Stomach smooth muscle (tissue), 2 donors: ENCODE measurements around the gene EVA1C.
A peak's percentile ranks its signal among the peaks of the same experiment; 100 is the strongest.
"Not testable (repeated sequence)": the region's sequence is repeated elsewhere in the genome, so short reads cannot be mapped to it uniquely, and the experiment has no call there.

Source experiments
- H3K27ac ChIP-seq: one replicate; pipeline ENCODE4 v1.7.0; 2013; ENCODE audit warnings: mild to moderate bottlenecking, low read length, inconsistent platforms
- H3K27me3 ChIP-seq, 2 donors: one replicate each; pipeline ENCODE4 v1.7.0; 2013; ENCODE audit warnings: low read length in 2 of 2; ENCODE audit not compliant: insufficient read depth in 2 of 2, control insufficient read depth in 1 of 2
- H3K36me3 ChIP-seq, 2 donors: one replicate each; pipeline ENCODE4 v1.7.0; 2013; ENCODE audit warnings: low read length in 2 of 2; ENCODE audit not compliant: control insufficient read depth in 2 of 2, insufficient read depth in 2 of 2
- H3K4me1 ChIP-seq: one replicate; pipeline ENCODE4 v1.7.0; 2013; ENCODE audit warnings: low read length; ENCODE audit not compliant: control insufficient read depth, insufficient read depth
- H3K4me3 ChIP-seq, 2 donors: one replicate each; pipeline ENCODE4 v1.7.0; 2013; ENCODE audit warnings: low read length in 2 of 2
- H3K9ac ChIP-seq, 2 donors: one replicate each; pipeline ENCODE4 v1.7.0; 2013; ENCODE audit warnings: low read length in 2 of 2, mild to moderate bottlenecking in 1 of 2
- H3K9me3 ChIP-seq, 2 donors: one replicate each; pipeline ENCODE4 v1.7.0; 2013; ENCODE audit warnings: low read length in 2 of 2; ENCODE audit not compliant: control insufficient read depth in 2 of 2
- donor health status: healthy.
- donor health status: Pancreatic carcinoma.

EVA1C gene

GRCh38 chr21:32499249-32500055, 86.9 kb downstream of the EVA1C start:
- H3K4me1 ChIP-seq: peaks cover 13% of the 10 kb centered on the region
- H3K27ac ChIP-seq: peak overlapping the region; percentile 55
- H3K9me3 ChIP-seq: no peaks in the 10 kb centered on the region
- H3K27me3 ChIP-seq: no peaks in the 10 kb centered on the region
- peaks cover 14 to 17% of the 10 kb centered on the region in 2 donors for H3K36me3 ChIP-seq
- H3K4me3 ChIP-seq: no peak overlapping the region
- H3K9ac ChIP-seq: no peak overlapping the region

GRCh38 chr21:32503641-32504040, 91.1 kb downstream of the EVA1C start:
- H3K27me3 ChIP-seq, H3K27ac ChIP-seq, H3K4me1 ChIP-seq, H3K4me3 ChIP-seq, H3K9me3 ChIP-seq, H3K9ac ChIP-seq: not testable (repeated sequence)
- peaks cover 10 to 19% of the 10 kb centered on the region in 2 donors for H3K36me3 ChIP-seq

- not testable (repeated sequence) for H3K27me3 ChIP-seq, H3K9ac ChIP-seq, H3K4me3 ChIP-seq, H3K27ac ChIP-seq, H3K4me1 ChIP-seq, H3K9me3 ChIP-seq
- peaks cover 11 to 22% of the 10 kb centered on the region in 2 donors for H3K36me3 ChIP-seq
These were observed 93.3 kb downstream of the EVA1C start for GRCh38 chr21:32505767-32506166.

GRCh38 chr21:32506411-32506965, 94.0 kb downstream of the EVA1C start:
- H3K36me3 ChIP-seq: peaks cover 11 to 23% of the 10 kb centered on the region in 2 donors
- H3K4me3 ChIP-seq, H3K9me3 ChIP-seq, H3K9ac ChIP-seq, H3K27ac ChIP-seq, H3K4me1 ChIP-seq, H3K27me3 ChIP-seq: not testable (repeated sequence)

- Histone ChIP-seq H3K9me3 (no peaks in the 10 kb centered on the region), H3K27ac (no peak overlapping the region), H3K9ac (no peak overlapping the region), H3K4me3 (no peak overlapping the region), H3K4me1 (no peaks in the 10 kb centered on the region), H3K36me3 (peaks cover 11 to 26% of the 10 kb centered on the region in 2 donors), H3K27me3 (no peaks in the 10 kb centered on the region)
These were observed 94.9 kb downstream of the EVA1C start for GRCh38 chr21:32507342-32507919.

- not testable (repeated sequence) for H3K4me3 ChIP-seq, H3K9me3 ChIP-seq, H3K27ac ChIP-seq, H3K27me3 ChIP-seq, H3K9ac ChIP-seq, H3K4me1 ChIP-seq
- H3K36me3 ChIP-seq: peaks cover 8 to 26% of the 10 kb centered on the region in 2 donors
These were observed 95.5 kb downstream of the EVA1C start for GRCh38 chr21:32508036-32508435.

- Histone ChIP-seq H3K27ac (no peak overlapping the region), H3K36me3 (peaks cover 8 to 26% of the 10 kb centered on the region in 2 donors), H3K4me3 (no peak overlapping the region)
These were observed 96.1 kb downstream of the EVA1C start for GRCh38 chr21:32508558-32508957.

GRCh38 chr21:32508975-32509374, 96.5 kb downstream of the EVA1C start:
- peaks cover 8 to 26% of the 10 kb centered on the region in 2 donors for H3K36me3 ChIP-seq
- H3K9ac ChIP-seq, H3K9me3 ChIP-seq, H3K27me3 ChIP-seq, H3K27ac ChIP-seq, H3K4me3 ChIP-seq, H3K4me1 ChIP-seq: not testable (repeated sequence)

More at GRCh38 chr21:32508558-32508957, 96.1 kb downstream of the EVA1C start:
- no peaks in the 10 kb centered on the region for H3K4me1 ChIP-seq
- H3K9me3 ChIP-seq: no peaks in the 10 kb centered on the region
- no peak overlapping the region for H3K9ac ChIP-seq
- no peaks in the 10 kb centered on the region for H3K27me3 ChIP-seq

- Histone ChIP-seq H3K9ac (no peak overlapping the region), H3K27ac (no peak overlapping the region), H3K27me3 (no peaks in the 10 kb centered on the region), H3K36me3 (peaks cover 9 to 11% of the 10 kb centered on the region in 2 donors), H3K9me3 (no peaks in the 10 kb centered on the region), H3K4me1 (no peaks in the 10 kb centered on the region), H3K4me3 (no peak overlapping the region)
These were observed 102.0 kb downstream of the EVA1C start for GRCh38 chr21:32514275-32515055.

GRCh38 chr21:32515874-32516273, 103.4 kb downstream of the EVA1C start:
- Histone ChIP-seq H3K4me3 (no peak overlapping the region), H3K9ac (no peak overlapping the region), H3K27ac (no peak overlapping the region), H3K9me3 (no peaks in the 10 kb centered on the region), H3K36me3 (peaks cover 9% of the 10 kb centered on the region in 2 donors), H3K4me1 (peaks cover 2% of the 10 kb centered on the region), H3K27me3 (no peaks in the 10 kb centered on the region)
